ENCODE measurements around the gene LRSAM1.

LRSAM1 gene

GRCh38 chr9:127537792-127538191 lies 86.5 kb downstream of the LRSAM1 start:
- no peak for DNase-seq

GRCh38 chr9:127538849-127539258 lies 87.5 kb downstream of the LRSAM1 start:
- peak; percentile 91 for DNase-seq

- no peak for DNase-seq
These were observed 88.1 kb downstream of the LRSAM1 start for GRCh38 chr9:127539259-127539981.

GRCh38 chr9:127539982-127540663 lies 88.8 kb downstream of the LRSAM1 start:
- no peak for DNase-seq

- no peak for DNase-seq
These were observed 89.3 kb downstream of the LRSAM1 start for GRCh38 chr9:127540664-127541041.

GRCh38 chr9:127541176-127541575 lies 89.9 kb downstream of the LRSAM1 start:
- no peak for DNase-seq

GRCh38 chr9:127541865-127542264 lies 90.6 kb downstream of the LRSAM1 start:
- DNase-seq: no peak

- no peak for DNase-seq
These were observed 91.9 kb downstream of the LRSAM1 start for GRCh38 chr9:127543221-127543620.

GRCh38 chr9:127543973-127544533 lies 92.7 kb downstream of the LRSAM1 start:
- DNase-seq: no peak

- peak; percentile 45 for DNase-seq
These were observed 94.2 kb downstream of the LRSAM1 start for GRCh38 chr9:127545196-127546124.

- no peak for DNase-seq
These were observed 95.0 kb downstream of the LRSAM1 start for GRCh38 chr9:127546125-127546832.

GRCh38 chr9:127548352-127548881 lies 97.1 kb downstream of the LRSAM1 start:
- no peak for DNase-seq

GRCh38 chr9:127549218-127549617 lies 97.9 kb downstream of the LRSAM1 start:
- DNase-seq: no peak

- no peak for DNase-seq
These were observed 98.4 kb downstream of the LRSAM1 start for GRCh38 chr9:127549751-127550150.

- no peak for DNase-seq
These were observed 99.0 kb downstream of the LRSAM1 start for GRCh38 chr9:127550282-127550681.

GRCh38 chr9:127550751-127551150 lies 99.4 kb downstream of the LRSAM1 start:
- DNase-seq: no peak

Measured in fibroblast of upper back skin (primary cell).